Ectodermal cell (in vitro differentiated cells): ENCODE data around the gene HMG20A.

Experiments used
- H3K27ac ChIP-seq: 2 replicates; pipeline ENCODE4 v1.7.0; 2013; ENCODE audit warnings: mild to moderate bottlenecking, low read depth, low read length; ENCODE audit not compliant: insufficient read depth, poor library complexity, severe bottlenecking
- H3K27me3 ChIP-seq: 2 replicates; pipeline ENCODE4 v1.7.0; 2013; ENCODE audit warnings: mild to moderate bottlenecking, low read length; ENCODE audit not compliant: insufficient read depth, control insufficient read depth, poor library complexity, severe bottlenecking
- H3K36me3 ChIP-seq: one replicate; pipeline ENCODE4 v1.7.0; 2013; ENCODE audit warnings: low read length; ENCODE audit not compliant: control insufficient read depth, insufficient read depth
- H3K4me1 ChIP-seq: one replicate; pipeline ENCODE4 v1.7.0; 2013; ENCODE audit warnings: low read length; ENCODE audit not compliant: control insufficient read depth, insufficient read depth
- H3K4me3 ChIP-seq: 2 replicates; pipeline ENCODE4 v1.7.0; 2013; ENCODE audit warnings: low read depth, low read length, control low read depth; ENCODE audit not compliant: insufficient read depth
- H3K9me3 ChIP-seq: 2 replicates; pipeline ENCODE4 v1.7.0; 2013; ENCODE audit warnings: mild to moderate bottlenecking, low read length, moderate library complexity; ENCODE audit not compliant: control insufficient read depth
- WGBS, 2 experiments: methylation state at CpG; one replicate each; pipeline ENCODE4 v1.1.7; 2013; ENCODE audit warnings: missing lambda C conversion rate in 2 of 2; 5-methylcytosine and 5-hydroxymethylcytosine counted together

Gene HMG20A

DNA sequence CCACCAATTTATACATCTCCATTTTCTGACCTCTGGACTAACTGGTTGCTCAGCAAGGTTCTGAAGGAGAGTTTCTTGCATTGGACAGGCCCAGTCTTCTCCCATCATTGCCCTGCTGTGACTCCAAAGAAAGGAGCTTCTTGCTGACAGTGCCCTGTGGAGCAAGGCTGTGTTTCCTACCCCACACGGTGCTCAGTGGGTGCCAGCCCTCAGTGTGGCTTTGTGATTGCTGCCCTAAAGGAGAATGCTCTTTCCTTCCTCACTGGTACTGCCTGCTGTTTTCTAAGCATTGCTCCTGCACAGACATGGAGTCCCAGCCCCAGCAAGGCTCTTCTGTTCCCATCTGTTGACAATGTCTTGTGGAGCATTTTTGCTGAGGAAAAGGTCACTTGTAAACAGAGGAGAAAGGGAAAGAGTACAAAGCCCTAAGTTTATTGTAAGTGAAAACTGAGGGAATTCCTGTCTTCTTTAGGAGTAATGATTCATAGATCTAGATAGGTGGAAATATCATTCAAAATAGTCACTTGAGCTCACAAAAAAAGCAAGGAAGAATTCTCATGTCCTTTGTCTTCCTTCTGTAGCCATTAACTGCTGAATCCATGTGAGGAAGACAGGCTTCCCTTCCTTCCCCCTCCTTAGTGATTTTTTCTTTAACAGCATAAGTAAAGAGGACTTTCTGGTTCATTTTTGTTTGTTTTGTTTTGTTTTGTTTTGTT is 62.9 kb downstream of the HMG20A start:
- 4 to 7% methylated on average over 1 of the region's 1 CpG for WGBS, 2 experiments
- Histone ChIP-seq H3K36me3 (peaks cover 2% of the 10 kb centered on the region), H3K27me3 (no peaks in the 10 kb centered on the region), H3K9me3 (no peaks in the 10 kb centered on the region), H3K4me1 (peaks cover 17% of the 10 kb centered on the region), H3K4me3 (no peak overlapping the region), H3K27ac (no peak overlapping the region)

GRCh38 chr15:77484994-77485393 is 64.3 kb downstream of the HMG20A start:
- no peaks in the 10 kb centered on the region for H3K27me3 ChIP-seq
- peaks cover 21% of the 10 kb centered on the region for H3K4me1 ChIP-seq
- no peak overlapping the region for H3K27ac ChIP-seq
- no peaks in the 10 kb centered on the region for H3K9me3 ChIP-seq
- H3K4me3 ChIP-seq, result no peak overlapping the region
- peaks cover 2% of the 10 kb centered on the region for H3K36me3 ChIP-seq

DNA sequence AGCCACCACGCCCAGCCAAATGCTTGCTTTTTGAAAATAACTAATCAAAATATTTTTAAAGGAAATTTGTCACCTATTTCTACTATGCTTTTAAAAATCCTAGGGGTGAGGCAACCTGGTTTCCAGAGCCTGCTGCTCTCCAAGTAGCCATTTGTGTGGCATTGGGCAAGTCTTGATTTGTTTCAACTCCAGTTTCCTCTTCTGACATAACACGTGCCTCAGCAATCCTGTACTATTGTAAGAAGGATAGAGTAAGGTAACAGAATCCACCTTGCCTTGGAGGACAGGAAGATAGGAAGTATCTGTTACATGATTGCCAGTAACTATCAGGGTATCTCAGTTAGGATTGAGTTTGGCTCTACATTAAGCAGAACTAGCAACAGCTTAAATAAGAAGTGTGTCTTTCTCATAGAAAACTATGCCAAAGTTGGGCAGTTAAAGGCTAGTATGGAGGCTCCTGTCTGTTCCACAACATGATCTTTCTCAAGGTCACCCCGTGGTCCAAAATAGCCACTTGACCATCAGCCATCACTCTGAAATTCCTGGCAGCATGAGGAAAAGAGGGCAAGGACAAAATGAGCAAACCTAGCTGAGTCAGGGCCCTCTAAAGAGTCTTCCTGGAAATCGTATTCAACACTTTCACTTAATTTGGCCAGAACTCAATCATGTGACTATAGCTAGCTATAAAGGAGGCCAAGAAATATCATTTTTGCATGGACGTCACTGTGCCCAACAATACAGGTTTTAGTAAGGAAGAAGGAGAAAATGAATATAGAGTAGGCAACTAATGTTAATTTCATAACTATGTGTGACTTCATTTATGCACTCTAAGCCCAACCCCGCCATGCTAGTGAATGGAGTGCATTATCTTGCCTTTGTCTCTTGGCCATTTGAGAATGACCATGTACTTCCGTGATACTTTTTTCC is 66.1 kb downstream of the HMG20A start:
- Histone ChIP-seq H3K27ac (no peak overlapping the region), H3K9me3 (no peaks in the 10 kb centered on the region), H3K27me3 (no peaks in the 10 kb centered on the region), H3K36me3 (peaks cover 2% of the 10 kb centered on the region), H3K4me3 (no peak overlapping the region), H3K4me1 (peaks cover 20% of the 10 kb centered on the region)
- WGBS, 2 experiments, result 95 to 96% methylated on average over 7 of the region's 7 CpGs

- Histone ChIP-seq H3K27ac (no peak overlapping the region), H3K36me3 (peaks cover 2% of the 10 kb centered on the region), H3K9me3 (no peaks in the 10 kb centered on the region), H3K4me1 (peaks cover 16% of the 10 kb centered on the region), H3K27me3 (no peaks in the 10 kb centered on the region), H3K4me3 (no peak overlapping the region)
- 90 to 98% methylated on average over 2 of the region's 2 CpGs for WGBS, 2 experiments
Measured at GRCh38 chr15:77487469-77487842, 66.8 kb downstream of the HMG20A start.

DNA sequence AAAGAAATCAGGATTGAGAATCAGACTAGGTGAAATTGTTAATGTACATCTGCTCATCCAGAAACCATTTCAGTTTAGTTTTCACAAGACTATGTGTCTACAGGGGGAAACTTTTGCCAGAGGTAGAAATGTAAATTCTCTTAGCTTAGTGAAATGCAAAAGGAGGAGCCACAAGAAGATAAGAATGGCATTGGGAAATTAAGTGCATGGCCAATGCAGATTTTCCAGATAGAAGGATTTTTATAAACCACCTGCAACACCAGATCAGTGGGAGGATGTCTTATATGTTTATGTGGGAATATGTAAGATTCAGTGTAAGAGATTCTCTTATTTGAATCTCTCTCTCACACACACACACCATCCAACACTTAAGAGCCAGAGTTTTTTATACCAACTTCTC is 67.2 kb downstream of the HMG20A start:
- Histone ChIP-seq H3K4me3 (no peak overlapping the region), H3K4me1 (peaks cover 12% of the 10 kb centered on the region), H3K27ac (no peak overlapping the region)

DNA sequence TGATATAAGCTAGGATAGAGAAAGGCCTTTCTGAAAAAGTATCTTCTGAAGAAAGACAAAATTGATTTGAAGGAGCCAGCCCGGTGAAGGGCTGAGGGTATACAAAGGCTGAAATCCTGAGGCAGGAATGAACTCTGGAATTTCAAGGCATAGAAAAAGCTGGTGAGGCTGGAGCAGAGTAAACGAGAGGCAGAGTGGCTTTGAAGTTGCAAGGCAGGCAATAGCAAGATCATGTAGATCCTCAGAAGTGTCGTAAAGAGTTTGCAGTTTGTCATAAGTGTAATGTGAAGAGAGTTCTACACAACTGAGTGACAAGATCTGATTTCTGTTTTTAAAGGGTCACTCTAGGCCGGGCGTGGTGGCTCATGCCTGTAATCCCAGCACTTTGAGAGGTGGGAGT is 69.0 kb downstream of the HMG20A start:
- no peaks in the 10 kb centered on the region for H3K9me3 ChIP-seq
- 78 to 81% methylated on average over 5 of the region's 5 CpGs for WGBS, 2 experiments
- H3K36me3 ChIP-seq, result peaks cover under 1% of the 10 kb centered on the region
- peaks cover 4% of the 10 kb centered on the region for H3K4me1 ChIP-seq
- no peak overlapping the region for H3K27ac ChIP-seq
- H3K27me3 ChIP-seq, result no peaks in the 10 kb centered on the region
- no peak overlapping the region for H3K4me3 ChIP-seq

More for the DNA sequence above, 67.2 kb downstream of the HMG20A start:
- peaks cover 2% of the 10 kb centered on the region for H3K36me3 ChIP-seq
- H3K9me3 ChIP-seq, result no peaks in the 10 kb centered on the region
- no peaks in the 10 kb centered on the region for H3K27me3 ChIP-seq

DNA sequence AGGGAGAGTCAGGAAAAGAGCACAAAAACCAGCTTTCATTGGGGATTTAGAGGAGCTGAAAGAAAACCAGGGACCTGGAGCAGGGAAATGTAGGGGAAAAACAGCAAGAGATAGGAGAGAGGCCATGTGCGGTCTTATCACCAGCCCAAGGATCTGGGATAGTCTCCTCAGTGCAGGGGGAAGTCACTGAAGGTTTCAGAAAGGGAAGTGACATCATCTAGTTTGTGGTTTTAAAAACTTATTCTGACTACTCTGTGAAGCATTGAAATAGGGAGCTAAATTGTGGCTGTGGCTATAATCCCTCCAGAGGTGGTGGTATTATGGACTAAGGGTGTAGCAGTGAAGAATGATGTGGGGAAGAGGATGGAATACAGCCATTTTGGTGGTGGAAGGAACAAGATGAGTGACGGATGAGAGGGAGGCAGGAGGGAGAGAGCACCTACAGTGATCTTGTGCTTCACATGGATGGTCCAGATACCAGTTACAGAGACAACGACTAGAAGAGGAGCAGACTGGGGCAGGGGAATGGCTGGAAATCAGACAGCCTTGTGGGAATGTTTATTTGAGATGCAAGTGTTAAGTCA is 72.7 kb downstream of the HMG20A start:
- Histone ChIP-seq H3K27ac (no peak overlapping the region), H3K4me3 (no peak overlapping the region), H3K36me3 (no peaks in the 10 kb centered on the region), H3K4me1 (peaks cover 33% of the 10 kb centered on the region), H3K27me3 (no peaks in the 10 kb centered on the region), H3K9me3 (no peaks in the 10 kb centered on the region)
- WGBS, 2 experiments, result 92 to 94% methylated on average over 3 of the region's 3 CpGs

- 93% methylated on average over 2 of the region's 2 CpGs for WGBS, 2 experiments
- Histone ChIP-seq H3K4me3 (no peak overlapping the region), H3K27me3 (no peaks in the 10 kb centered on the region), H3K27ac (no peak overlapping the region), H3K36me3 (no peaks in the 10 kb centered on the region), H3K9me3 (no peaks in the 10 kb centered on the region), H3K4me1 (peaks cover 41% of the 10 kb centered on the region)
Measured at GRCh38 chr15:77494073-77494867, 73.6 kb downstream of the HMG20A start.

DNA sequence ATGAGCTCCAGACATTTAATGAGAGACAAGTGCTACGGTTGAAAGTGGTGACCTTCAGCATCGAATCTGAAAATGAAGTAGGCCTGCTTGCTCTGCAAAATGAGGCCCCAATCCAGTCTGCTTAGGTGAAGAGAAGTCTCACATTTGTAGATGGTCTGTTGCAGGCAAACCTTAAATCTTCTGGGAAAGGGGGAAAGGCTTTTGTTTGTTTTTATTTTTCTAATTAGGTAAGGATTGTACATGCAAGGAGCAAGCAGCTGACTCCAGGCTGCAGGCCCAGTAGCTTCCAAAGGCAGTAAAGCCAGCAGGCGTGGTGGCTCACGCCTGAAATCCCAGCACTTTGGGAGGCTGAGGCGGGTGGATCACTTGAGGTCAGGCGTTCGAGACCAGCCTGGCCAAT is 74.3 kb downstream of the HMG20A start:
- peaks cover 38% of the 10 kb centered on the region for H3K4me1 ChIP-seq
- no peak overlapping the region for H3K27ac ChIP-seq
- H3K36me3 ChIP-seq, result no peaks in the 10 kb centered on the region
- H3K9me3 ChIP-seq, result no peaks in the 10 kb centered on the region
- no peaks in the 10 kb centered on the region for H3K27me3 ChIP-seq
- H3K4me3 ChIP-seq, result no peak overlapping the region
- 95 to 96% methylated on average over 7 of the region's 7 CpGs for WGBS, 2 experiments
